IMR-90 (cell line): Measurements from ENCODE around the gene EIF3M. TPM values are rescaled to one million over a fixed set of nuclear protein-coding genes. Genes with fewer than 3 reads are reported as not detected.

Experiments used
- ATAC-seq: fragments of 200-7000 bp; cut with Tn5 transposase; 2 replicates; pipeline ENCODE4 v1.9.1; 2020; ENCODE audit warnings: low read depth, mild to moderate bottlenecking, moderate library complexity
- BruUV-seq: library from RNA; stranded (reverse); fragments of 400-500 nt; replicated peaks from 2 replicates; lab custom pipeline; 2021; lab: Mats Ljungman, UMichigan
- CTCF ChIA-PET: fragments of 300-600 bp; formaldehyde crosslinking; extraction: SDS; loops from one replicate; lab custom pipeline; 2021; ENCODE audit warnings: antibody characterized with exemption; lab: Yijun Ruan, JAX
- POLR2A ChIA-PET: fragments of 300-600 bp; sonication (Branson Sonifier 250); formaldehyde crosslinking; loops from one replicate; lab custom pipeline; 2022; ENCODE audit warnings: antibody characterized with exemption; ENCODE audit not compliant: unreplicated experiment; lab: Charles Lee
- DNase-seq: peaks from one replicate; pipeline ENCODE4 v3.0.0; 2013
- H2AFZ ChIP-seq: replicated peaks from 2 replicates; pipeline ENCODE3; 2013; ENCODE audit warnings: low read length, mild to moderate bottlenecking; ENCODE audit not compliant: poor library complexity
- H2AK5ac ChIP-seq: 2 replicates; pipeline ENCODE4 v1.6.1; 2013; ENCODE audit warnings: low read depth, low read length, inconsistent platforms
- H2AK9ac ChIP-seq: replicated peaks from 2 replicates; pipeline ENCODE3; 2013; ENCODE audit warnings: mild to moderate bottlenecking, low read depth, low read length, moderate library complexity; ENCODE audit not compliant: poor library complexity
- H2BK120ac ChIP-seq: 2 replicates; pipeline ENCODE4 v1.6.1; 2013; ENCODE audit warnings: low read depth, low read length, inconsistent platforms
- H2BK15ac ChIP-seq: 3 replicates; pipeline ENCODE4 v1.6.1; 2013; ENCODE audit warnings: low read depth, low read length, inconsistent platforms
- H2BK20ac ChIP-seq: 2 replicates; pipeline ENCODE4 v1.6.1; 2013; ENCODE audit warnings: low read depth, mild to moderate bottlenecking, inconsistent platforms, low read length, moderate library complexity
- H2BK5ac ChIP-seq: 2 replicates; pipeline ENCODE4 v1.6.1; 2013; ENCODE audit warnings: mild to moderate bottlenecking, low read depth, low read length, inconsistent platforms; ENCODE audit not compliant: poor library complexity, severe bottlenecking
- H3K14ac ChIP-seq: replicated peaks from 2 replicates; pipeline ENCODE4 v1.6.1; 2013; ENCODE audit warnings: low read depth, low read length, inconsistent platforms
- H3K18ac ChIP-seq: 2 replicates; pipeline ENCODE4 v1.6.1; 2013; ENCODE audit warnings: low read depth, low read length, control low read depth
- H3K23ac ChIP-seq: 2 replicates; pipeline ENCODE4 v1.6.1; 2013; ENCODE audit warnings: low read depth, low read length, inconsistent platforms
- H3K27ac ChIP-seq: 2 replicates; pipeline ENCODE4 v1.5.1; 2013; ENCODE audit warnings: mild to moderate bottlenecking, control low read depth, low read length; ENCODE audit not compliant: insufficient read depth
- H3K27me3 ChIP-seq: 2 replicates; pipeline ENCODE4 v1.6.1; 2013; ENCODE audit warnings: low read length; ENCODE audit not compliant: control insufficient read depth, insufficient read depth
- H3K36me3 ChIP-seq: 2 replicates; pipeline ENCODE4 v1.6.1; 2013; ENCODE audit warnings: low read length, mixed read lengths; ENCODE audit not compliant: control insufficient read depth, insufficient read depth
- H3K4ac ChIP-seq: 2 replicates; pipeline ENCODE4 v1.6.1; 2013; ENCODE audit warnings: low read depth, low read length, inconsistent platforms
- H3K4me1 ChIP-seq: 2 replicates; pipeline ENCODE4 v1.6.1; 2013; ENCODE audit warnings: low read length, mixed read lengths; ENCODE audit not compliant: control insufficient read depth, insufficient read depth
- H3K4me2 ChIP-seq: 2 replicates; pipeline ENCODE4 v1.6.1; 2013; ENCODE audit warnings: low read depth, mild to moderate bottlenecking, control low read depth, low read length, moderate library complexity
- H3K4me3 ChIP-seq: 2 replicates; pipeline ENCODE4 v1.5.1; 2013; ENCODE audit warnings: low read depth, mild to moderate bottlenecking, control low read depth, low read length, moderate library complexity; ENCODE audit not compliant: insufficient read depth
- H3K56ac ChIP-seq: 2 replicates; pipeline ENCODE4 v1.6.1; 2013; ENCODE audit warnings: low read length, inconsistent platforms; ENCODE audit not compliant: insufficient read depth; ENCODE audit errors: extremely low read depth
- H3K79me1 ChIP-seq, 2 experiments: 2 replicates each; pipeline ENCODE4 v1.6.1; 2013; ENCODE audit warnings: low read length in 2 of 2, inconsistent platforms in 1 of 2, low read depth in 1 of 2
- H3K9ac ChIP-seq: 2 replicates; pipeline ENCODE4 v1.6.1; 2013; ENCODE audit warnings: low read depth, low read length, control low read depth
- H3K9me1 ChIP-seq: 2 replicates; pipeline ENCODE4 v1.6.1; 2013; ENCODE audit warnings: low read length, inconsistent platforms; ENCODE audit not compliant: insufficient read depth
- H3K9me3 ChIP-seq: 2 replicates; pipeline ENCODE4 v1.6.1; 2013; ENCODE audit warnings: low read length; ENCODE audit not compliant: control insufficient read depth, insufficient read depth
- H4K20me1 ChIP-seq: 2 replicates; pipeline ENCODE4 v1.6.1; 2013; ENCODE audit warnings: low read length, inconsistent platforms; ENCODE audit not compliant: insufficient read depth
- H4K5ac ChIP-seq: 2 replicates; pipeline ENCODE4 v1.6.1; 2013; ENCODE audit warnings: mild to moderate bottlenecking, low read depth, low read length, control low read depth
- H4K8ac ChIP-seq, 2 experiments: 2 replicates each; pipeline ENCODE4 v1.6.1; 2013; ENCODE audit warnings: low read depth in 2 of 2, low read length in 2 of 2, control low read depth in 1 of 2, inconsistent platforms in 1 of 2
- H4K91ac ChIP-seq: 2 replicates; pipeline ENCODE4 v1.6.1; 2013; ENCODE audit warnings: low read depth, low read length, inconsistent platforms; ENCODE audit not compliant: insufficient read depth
- CEBPB ChIP-seq: IDR thresholded peaks from 2 replicates; pipeline ENCODE4 v1.6.1; 2012; ENCODE audit warnings: low read depth, low read length, improper control_type of control experiment
- FOS ChIP-seq: fragments of 150-350 bp; IDR thresholded peaks from 2 replicates; pipeline ENCODE4 v1.6.1; 2016; ENCODE audit warnings: low read depth, low read length
- MAZ ChIP-seq: IDR thresholded peaks from 2 replicates; pipeline ENCODE4 v1.6.1; 2012; ENCODE audit warnings: low read depth, mild to moderate bottlenecking, low read length, improper control_type of control experiment, moderate library complexity, borderline replicate concordance
- NFE2L2 ChIP-seq: fragments of 150-350 bp; IDR thresholded peaks from 2 replicates; pipeline ENCODE4 v1.6.1; 2016; ENCODE audit warnings: low read depth, mild to moderate bottlenecking, low read length
- RAD21 ChIP-seq: IDR thresholded peaks from 2 replicates; pipeline ENCODE4 v1.6.1; 2012; ENCODE audit warnings: low read length, improper control_type of control experiment
- RFX5 ChIP-seq: IDR thresholded peaks from 2 replicates; pipeline ENCODE4 v1.8.0; 2012; ENCODE audit warnings: low read depth, mild to moderate bottlenecking, low read length, moderate library complexity
- USF2 ChIP-seq: fragments of 150-350 bp; IDR thresholded peaks from 2 replicates; pipeline ENCODE4 v1.6.1; 2017; ENCODE audit warnings: mild to moderate bottlenecking, antibody characterized with exemption, low read length, low read depth
- WGBS, 2 experiments: methylation state at CpG; one replicate each; pipeline versions ENCODE4 v1.1.5 to v1.1.7; 2013; ENCODE audit warnings: missing lambda C conversion rate in 2 of 2; ENCODE audit not compliant: insufficient read length in 1 of 2; ENCODE audit errors: extremely low coverage in 2 of 2; 5-methylcytosine and 5-hydroxymethylcytosine counted together
- dilution Hi-C: fragments of 300-500 bp; cut with HindIII; formaldehyde crosslinking; loops from one replicate; pipeline ENCODE4 v1.14.3; 2018; ENCODE audit warnings: low sequenced_read_pairs; ENCODE audit not compliant: unreplicated experiment
- in situ Hi-C: fragments of 300-500 bp; cut with MboI; formaldehyde crosslinking; loops from 3 replicates; pipeline ENCODE4 v1.14.3; 2019; ENCODE audit warnings: low sequenced_read_pairs, inconsistent platforms, mixed read lengths
- intact Hi-C: fragments of 100-400 bp; cut with micrococcal nuclease; formaldehyde crosslinking; loops from 2 replicates; pipeline ENCODE4 v1.10.0; 2022
- polyA plus RNA-seq, 3 experiments: library from polyadenylated mRNA; depleted of rRNA; stranded (reverse); fragments of >200 nt; gene quantifications; 2 replicates each; pipeline ENCODE4 v1.2.3, GENCODE V29; 2012; ENCODE audit warnings: low replicate concordance in 1 of 3
- total RNA-seq: library from RNA; depleted of rRNA; stranded (reverse); fragments of >200 nt; gene quantifications from 2 replicates; pipeline ENCODE4 v1.2.3, GENCODE V29; 2012

EIF3M gene
- total and polyA plus RNA-seq, 2 of the 4 experiments (the other 2 are of a cell fraction) = 376 to 466 TPM

GRCh38 chr11:32563600-32563959 is 20.1 kb upstream of the EIF3M start:
- no peak overlapping the region for H2AFZ ChIP-seq
- H3K27me3 ChIP-seq = no peaks in the 10 kb centered on the region; the same call in 1 of the 2 replicates
- H3K4ac ChIP-seq = no peak overlapping the region
- no peak overlapping the region for H4K91ac ChIP-seq
- no peak overlapping the region for H3K14ac ChIP-seq
- TF ChIP-seq NFE2L2 (no peak), RAD21 (no peak), RFX5 (no peak), FOS (no peak), MAZ (no peak), CEBPB (no peak), USF2 (no peak)
- H3K23ac ChIP-seq = no peak overlapping the region
- H2AK9ac ChIP-seq = no peak overlapping the region
- no peak overlapping the region for H3K56ac ChIP-seq
- no peak overlapping the region for H3K27ac ChIP-seq
- H2BK5ac ChIP-seq = no peak overlapping the region
- H3K9me3 ChIP-seq = no peaks in the 10 kb centered on the region
- no peaks in the 10 kb centered on the region for H3K79me1 ChIP-seq
- dilution Hi-C loops = no loop called here
- DNase-seq = no peak
- POLR2A ChIA-PET = no interaction called here
- no peak overlapping the region for H2BK20ac ChIP-seq
- in situ Hi-C loops = no loop called here
- no peak overlapping the region; the same call in 1 of the 2 replicates for H3K4me2 ChIP-seq
- no peak overlapping the region for H3K9ac ChIP-seq
- BruUV-seq = no TSS peak
- no peak overlapping the region for H3K4me3 ChIP-seq
- CTCF ChIA-PET = no interaction called here
- H3K36me3 ChIP-seq = no peaks in the 10 kb centered on the region
- no CpG with 5 or more reads among the region's 3 CpGs for WGBS, 2 experiments
- H3K4me1 ChIP-seq = no peaks in the 10 kb centered on the region
- no peak overlapping the region for H2AK5ac ChIP-seq
- no peaks in the 10 kb centered on the region for H3K9me1 ChIP-seq
- no peak overlapping the region for H4K5ac ChIP-seq
- intact Hi-C loops = no loop called here
- H3K18ac ChIP-seq = no peak overlapping the region
- no peak overlapping the region for H2BK15ac ChIP-seq
- no peak overlapping the region for H2BK120ac ChIP-seq
- H4K20me1 ChIP-seq = no peaks in the 10 kb centered on the region
- no peak for ATAC-seq
- H4K8ac ChIP-seq = no peak overlapping the region
